Cortex of kidney (tissue), 1 donor: Measurements from ENCODE around the gene MALL.
"Not testable (repeated sequence)": the region's sequence is repeated elsewhere in the genome, so short reads cannot be mapped to it uniquely, and the experiment has no call there.

Source experiments
- DNase-seq: peaks from one replicate; lab custom pipeline; 2025; lab: John Stamatoyannopoulos, UW

Gene MALL

DNA sequence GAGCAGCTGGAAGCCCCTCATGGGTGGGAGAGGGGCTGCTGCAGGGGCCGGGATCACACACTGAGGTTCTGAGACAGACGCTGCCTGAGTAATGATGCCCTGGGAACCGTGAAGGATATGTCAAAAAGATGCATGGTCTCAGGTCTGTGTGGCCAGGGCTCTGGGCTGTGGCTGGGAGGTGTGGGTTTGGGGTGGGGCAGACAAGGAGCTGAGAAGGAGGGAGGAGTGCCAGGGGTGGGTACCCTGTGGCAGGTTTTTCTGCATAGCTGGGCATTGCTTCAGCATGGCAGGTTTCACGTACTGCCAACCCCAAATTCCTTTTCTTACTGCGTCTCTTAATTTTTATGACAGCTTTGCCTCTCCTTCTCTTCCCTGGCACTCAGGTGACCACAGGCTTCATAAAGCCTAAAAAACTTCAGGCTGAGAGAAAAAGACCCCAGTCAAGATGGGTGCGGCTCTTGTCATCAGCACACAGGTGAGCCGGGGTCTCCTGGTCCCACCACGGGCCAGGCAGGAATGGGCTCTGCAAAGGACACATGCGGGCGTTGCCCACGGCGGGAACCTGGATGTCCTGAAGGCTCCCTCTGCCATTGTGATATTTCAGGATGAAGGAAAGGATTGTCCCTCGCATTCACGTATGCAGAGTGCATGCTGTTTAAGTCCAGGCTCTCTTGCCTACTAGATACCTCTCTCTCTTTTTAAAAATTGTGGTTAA is 18.0 kb downstream of the MALL start:
- DNase-seq: no peak

DNA sequence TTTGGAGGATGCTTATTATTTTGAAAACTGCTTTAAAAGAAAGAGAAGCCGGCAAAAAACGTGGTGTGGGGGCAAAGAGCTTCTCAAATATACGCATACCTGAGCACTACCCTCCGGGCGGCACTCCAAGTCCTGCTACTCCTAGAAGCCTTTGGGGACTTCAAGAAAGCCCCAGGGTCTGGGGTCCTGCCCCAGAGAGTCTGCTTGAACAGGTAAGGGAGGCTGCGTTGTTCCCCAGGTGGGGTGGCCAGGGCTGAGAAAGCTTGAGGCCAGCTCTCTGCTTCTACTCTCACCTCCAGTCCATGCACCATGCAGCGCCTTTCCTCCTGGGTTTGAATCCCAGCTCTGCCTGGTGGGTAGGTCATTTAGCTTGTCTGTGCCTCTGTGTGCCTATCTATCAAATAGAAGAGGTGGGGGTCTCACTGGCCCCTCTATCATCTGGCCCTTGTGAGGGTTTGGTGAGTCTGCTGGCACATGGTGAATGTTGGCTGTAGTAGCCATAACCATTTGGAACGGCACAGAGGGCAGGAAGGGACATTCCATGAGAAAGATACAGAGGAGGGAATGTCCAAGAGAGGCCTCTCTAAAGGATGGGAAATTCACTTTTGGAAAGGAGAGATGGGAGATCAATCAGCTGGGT is 19.5 kb downstream of the MALL start:
- no peak for DNase-seq

DNA sequence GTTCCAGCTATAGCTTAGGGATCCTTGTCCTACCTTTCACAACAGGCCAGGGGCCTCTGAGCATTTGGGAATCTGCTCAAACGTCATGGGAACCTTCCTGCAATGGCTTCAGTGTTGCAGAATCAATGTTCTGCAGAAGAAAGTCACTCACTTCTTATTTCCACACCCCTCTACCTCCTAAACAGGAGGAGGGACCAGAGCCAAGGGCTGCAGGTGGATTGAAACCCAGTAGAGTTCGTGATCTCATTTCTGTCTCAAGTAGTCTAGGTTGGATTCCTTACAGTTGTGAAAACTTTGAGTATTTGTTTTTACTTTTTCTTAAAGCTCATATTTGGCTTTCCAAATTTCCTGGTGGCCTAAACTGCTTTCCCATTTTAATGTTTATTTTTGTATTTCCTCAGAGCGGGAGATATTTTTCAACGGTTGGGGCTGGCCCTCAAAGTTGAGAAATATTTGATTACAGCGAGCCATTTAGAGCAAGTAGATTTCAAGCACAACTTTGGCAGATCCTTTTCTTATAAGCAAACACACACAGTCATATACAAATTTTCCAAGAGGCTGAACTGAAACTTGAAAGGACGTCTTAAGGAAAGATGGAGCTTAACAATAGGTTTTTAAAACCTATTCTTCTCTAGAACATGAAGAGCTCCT is 20.6 kb downstream of the MALL start:
- not testable (repeated sequence) for DNase-seq

DNA sequence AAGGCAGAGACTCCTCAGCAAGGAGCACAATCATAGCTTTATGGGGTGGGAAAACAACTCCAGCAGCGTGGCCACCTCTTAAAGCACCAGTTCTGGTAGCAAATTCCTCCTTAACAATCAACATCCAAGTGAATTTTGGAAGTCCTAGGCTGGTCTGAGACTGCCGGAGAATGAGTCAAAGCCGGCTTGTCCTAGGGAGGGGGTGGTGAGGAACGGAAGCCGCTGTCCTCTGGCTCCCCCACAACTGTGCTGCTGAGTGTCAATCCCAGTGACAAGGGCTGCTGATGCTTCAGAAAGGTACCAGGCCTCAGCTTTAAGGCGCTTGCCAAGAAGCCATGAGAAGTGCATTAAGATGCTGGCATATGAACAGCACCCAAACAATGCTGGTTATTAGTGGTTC is 21.7 kb downstream of the MALL start:
- not testable (repeated sequence) for DNase-seq

DNA sequence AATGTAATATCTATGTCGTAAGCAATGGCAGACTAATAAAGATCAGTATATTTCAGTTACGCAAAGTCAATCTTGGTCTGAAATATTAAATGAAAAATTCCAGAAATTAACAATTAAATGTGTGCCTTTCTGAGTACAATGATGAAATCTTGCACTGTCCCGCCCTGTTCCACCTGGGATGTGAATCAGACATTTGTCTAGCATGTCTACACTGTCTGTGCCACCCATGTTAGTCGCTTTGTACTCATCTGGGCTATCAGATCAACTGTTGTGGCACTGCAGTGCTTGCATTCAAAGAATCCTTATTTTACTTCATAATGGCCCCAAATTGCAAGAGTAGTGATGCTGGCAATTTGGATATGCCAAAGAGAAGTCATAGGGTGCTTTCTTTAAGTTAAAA is 25.5 kb downstream of the MALL start:
- DNase-seq: not testable (repeated sequence)

DNA sequence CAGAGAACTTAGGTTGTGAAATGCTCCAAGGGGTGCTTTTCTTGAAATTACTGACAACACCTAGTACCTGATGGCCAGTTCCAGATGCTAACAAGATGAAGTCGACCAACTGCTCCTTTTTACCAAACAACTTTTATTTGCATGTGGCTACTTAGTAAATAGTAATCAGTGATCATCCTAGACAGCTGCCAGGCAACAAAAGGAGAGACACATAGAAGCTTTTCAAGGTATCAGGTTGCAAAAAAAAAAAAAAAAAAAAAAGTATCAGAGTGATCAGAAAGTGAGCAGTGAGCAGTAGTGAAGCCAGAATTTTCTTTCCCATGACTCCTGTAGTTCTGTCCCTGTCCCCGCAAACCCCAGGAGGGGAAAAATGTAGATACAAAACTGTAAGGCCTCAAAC is 31.9 kb downstream of the MALL start:
- DNase-seq: not testable (repeated sequence)

DNA sequence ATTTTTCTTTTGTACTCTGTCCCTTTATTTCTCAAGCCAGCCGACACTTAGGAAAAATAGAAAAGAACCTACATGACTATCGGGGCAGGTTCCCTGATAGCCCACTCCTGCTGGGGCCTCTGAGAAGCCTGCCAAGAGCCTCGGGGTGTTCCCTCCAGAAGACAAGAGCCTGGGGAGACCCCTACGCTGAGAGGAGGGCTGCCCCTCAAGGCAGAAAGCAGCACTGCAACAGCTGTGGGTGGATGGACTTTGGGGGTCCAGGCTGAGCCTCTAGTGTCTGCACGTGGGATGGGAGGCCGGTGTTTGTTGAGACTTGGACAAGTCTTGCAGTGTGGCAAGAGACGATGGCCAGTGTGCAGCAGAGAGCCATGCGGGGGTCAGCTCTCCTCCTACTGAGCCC is 32.5 kb downstream of the MALL start:
- not testable (repeated sequence) for DNase-seq

DNA sequence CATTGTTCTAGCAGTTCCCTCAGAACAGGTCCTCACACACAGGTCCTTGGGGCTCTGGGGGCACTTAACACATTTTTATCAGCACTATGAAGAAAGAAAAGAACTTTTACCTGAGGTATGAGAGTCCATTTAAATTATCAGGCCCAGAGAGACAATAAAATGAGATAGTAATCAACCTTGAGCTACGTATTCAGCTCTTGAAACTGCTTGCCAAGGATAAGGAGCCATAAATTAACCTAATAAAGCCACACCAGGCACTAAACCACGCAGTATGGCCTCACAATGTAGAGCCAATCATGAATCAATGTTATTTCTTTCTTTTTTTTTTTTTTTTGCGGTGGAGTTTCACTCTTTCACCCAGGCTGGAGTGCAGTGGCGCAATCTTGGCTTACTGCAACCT is 37.5 kb downstream of the MALL start:
- DNase-seq: not testable (repeated sequence)

DNA sequence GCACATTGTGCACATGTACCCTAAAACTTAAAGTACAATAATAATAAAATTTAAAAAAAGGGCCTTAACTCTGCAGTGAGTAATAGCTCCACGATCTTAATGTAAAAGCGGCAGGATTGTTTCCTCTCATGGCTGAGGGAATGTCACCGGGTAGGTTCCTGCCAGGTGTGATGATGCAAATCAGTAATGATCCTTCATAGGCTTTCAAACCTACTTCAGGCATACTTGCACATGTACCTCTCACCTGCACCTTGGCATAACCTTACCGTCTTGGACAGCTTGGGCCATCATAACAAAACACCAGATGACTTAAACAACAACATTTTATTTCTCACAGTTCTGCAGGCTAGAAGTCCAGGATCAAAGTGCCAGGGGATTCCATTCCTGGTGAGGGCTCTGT is 39.7 kb downstream of the MALL start:
- not testable (repeated sequence) for DNase-seq

DNA sequence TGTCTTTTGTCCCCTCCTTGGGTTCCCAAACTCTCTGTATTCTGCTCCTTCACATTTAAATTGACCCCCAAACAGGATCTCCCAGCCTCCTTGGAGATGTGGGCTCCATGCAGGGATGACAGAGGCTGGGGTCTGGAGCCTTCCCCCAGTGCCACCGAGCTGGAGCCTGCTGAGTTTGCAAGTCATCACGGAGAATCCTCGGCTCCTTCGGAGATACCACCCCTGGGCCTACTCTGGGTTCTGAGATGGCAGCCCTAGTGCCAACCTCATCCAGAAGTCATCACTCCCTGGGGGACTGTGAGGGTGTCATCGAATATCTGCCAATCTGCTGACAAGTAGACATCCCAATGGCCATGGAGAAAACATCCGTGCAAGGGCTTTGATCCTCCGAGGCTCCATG is 45.8 kb downstream of the MALL start:
- not testable (repeated sequence) for DNase-seq

DNA sequence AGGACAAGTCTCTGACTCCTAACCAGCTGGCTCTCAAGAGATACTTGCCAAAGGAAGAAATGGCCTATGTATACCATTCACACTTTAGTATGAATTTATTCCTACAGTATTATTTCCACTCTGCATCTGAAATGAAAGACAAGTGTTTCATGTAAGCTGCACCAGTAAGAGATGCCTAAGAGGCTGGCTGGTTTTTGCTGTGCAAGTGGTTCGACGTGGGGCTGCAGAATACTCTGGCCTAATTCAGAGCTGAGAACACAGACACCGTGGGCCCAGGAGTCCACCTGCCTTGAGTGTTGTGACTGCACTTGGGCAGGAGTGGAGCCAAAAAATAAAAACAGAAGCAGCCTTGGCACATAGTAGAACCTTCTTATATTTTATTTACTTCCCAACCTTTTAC is 47.5 kb downstream of the MALL start:
- not testable (repeated sequence) for DNase-seq

DNA sequence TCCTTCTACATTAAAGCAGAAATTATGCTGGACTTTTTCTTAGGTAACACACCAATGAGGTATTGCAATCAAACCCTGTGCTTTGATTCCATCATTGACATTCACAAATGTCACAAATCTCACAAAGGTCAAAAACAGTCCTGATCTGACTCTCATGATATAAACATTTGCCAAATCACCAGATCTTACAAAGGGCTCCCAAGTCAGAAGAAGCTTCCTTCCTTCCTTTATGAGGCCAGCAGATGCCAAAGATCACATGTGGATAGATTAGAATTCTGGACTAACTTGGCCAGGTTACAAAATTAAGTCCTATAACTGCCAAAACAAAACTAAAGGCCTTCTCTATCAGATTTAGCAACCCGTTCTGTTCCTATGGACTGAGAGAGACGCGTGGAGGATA is 53.3 kb downstream of the MALL start:
- DNase-seq: not testable (repeated sequence)

DNA sequence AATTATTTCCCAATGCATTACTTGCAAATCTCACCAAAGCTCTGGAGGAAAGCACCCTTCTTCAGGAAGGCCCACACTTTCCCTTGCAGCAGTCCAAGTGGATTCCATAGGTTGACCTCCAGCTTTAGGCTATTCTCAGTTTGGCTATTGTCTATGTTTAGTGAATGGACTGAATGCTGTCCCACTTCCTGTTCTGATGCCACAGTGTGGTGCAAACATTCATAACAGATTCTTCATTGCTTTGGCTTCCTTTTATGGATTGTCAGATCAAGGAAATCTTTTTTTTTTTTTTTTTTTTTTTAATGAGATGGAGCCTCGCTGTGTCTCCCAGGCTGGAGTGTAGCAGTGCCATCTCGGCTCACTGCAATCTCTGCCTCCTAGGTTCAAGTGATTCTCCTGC is 55.1 kb downstream of the MALL start:
- DNase-seq: not testable (repeated sequence)

DNA sequence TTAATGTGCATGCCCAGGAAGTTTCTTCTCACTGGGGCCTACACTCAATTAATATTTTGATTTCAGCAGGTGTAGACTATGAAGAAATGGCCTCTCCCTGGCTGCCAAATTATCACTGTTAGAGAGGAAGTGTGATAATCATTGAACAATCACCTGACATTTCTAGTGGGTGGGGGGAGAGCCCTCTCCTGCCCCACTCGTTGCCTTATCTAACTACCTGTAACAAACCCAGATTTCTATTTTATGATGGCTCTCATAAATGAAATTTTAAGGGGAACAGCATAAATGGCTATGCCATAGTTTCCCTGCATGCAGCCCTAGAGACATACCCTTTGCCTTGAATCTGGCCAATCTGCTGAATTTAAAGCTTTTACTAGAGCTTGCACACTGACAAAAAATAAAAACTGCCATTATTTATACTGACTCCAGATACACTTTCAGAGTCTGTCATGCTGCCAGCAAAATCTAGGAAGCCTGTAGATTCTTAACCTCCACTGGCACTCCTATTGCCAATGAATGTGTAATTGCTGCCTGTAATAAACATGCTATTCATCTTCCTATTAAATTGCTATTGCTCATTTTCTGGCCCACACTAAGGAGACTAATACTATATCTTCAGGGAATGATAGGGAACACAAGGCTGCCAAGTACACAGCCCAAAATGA is 55.8 kb downstream of the MALL start:
- DNase-seq: not testable (repeated sequence)

DNA sequence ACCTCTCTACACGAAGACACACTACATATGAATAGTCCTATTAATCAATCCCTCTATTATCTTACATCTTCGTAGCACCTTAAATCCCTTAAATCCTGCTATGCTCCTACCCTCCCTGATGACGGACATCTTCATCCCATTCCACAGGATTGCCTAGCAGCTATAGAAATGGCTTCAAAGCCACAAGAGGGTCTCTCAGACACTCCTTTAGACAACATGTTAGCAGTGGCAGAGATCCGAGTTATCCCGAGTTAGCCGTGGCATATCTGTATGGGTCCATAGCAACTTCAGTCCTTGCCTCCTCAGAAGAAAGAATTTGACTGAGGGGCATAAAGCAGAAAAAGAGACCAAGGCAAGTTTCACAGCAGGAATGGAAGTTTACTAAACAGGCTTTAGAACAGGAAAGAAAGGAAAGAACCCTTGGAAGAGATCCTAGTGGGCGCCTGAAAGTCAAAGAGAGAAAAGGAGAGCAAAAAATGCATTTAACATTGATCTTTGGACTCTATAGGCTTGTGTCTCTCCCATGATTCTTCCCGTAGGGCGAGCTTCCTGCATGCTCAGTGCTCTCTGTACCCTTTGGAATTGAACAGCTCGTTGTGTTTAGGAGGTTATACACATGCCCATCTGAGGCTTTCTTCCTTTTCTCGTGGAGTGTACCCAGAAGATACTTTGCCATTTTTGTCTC is 56.5 kb downstream of the MALL start:
- DNase-seq: not testable (repeated sequence)

DNA sequence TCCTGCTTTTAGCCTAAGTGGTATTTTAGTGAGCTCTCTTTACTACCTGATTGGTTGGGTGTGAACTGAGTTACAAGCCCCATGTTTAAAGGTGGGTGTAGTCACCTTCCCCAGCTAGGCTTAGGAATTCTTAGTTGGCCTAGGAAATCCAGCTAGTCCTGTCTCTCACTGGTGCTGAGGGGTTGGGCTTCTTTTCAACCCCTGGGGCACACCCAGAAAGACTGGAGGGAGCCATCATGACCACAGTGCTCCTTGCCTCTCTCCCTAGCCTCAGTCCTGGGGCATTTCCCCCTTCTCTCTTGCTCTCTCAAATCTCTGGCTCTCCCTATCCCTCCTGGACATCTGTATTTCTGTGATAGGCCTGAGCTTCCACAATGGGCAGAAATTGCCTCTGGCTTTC is 57.6 kb downstream of the MALL start:
- not testable (repeated sequence) for DNase-seq

DNA sequence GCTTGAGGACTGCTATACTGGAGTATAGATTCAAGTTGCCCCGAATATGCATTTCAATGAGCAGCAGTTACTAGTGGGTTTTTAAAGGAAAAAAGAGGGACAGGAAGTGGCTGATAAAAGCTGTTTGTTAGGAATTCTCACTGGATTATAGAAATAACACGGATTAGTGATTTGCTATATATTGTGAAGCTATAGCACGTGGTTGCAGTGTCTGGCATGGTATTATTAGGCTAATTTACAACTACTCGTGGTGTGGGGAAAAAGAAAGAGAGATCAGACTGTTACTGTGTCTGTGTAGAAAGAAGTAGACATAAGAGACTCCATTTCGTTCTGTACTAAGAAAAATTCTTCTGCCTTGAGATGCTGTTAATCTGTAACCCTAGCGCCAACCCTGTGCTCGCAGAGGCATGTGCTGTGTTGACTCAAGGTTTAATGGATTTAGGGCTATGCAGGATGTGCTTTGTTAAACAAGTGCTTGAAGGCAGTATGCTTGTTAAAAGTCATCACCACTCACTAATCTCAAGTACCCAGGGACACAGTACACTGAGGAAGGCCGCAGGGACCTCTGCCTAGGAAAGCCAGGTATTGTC is 59.7 kb downstream of the MALL start:
- not testable (repeated sequence) for DNase-seq

DNA sequence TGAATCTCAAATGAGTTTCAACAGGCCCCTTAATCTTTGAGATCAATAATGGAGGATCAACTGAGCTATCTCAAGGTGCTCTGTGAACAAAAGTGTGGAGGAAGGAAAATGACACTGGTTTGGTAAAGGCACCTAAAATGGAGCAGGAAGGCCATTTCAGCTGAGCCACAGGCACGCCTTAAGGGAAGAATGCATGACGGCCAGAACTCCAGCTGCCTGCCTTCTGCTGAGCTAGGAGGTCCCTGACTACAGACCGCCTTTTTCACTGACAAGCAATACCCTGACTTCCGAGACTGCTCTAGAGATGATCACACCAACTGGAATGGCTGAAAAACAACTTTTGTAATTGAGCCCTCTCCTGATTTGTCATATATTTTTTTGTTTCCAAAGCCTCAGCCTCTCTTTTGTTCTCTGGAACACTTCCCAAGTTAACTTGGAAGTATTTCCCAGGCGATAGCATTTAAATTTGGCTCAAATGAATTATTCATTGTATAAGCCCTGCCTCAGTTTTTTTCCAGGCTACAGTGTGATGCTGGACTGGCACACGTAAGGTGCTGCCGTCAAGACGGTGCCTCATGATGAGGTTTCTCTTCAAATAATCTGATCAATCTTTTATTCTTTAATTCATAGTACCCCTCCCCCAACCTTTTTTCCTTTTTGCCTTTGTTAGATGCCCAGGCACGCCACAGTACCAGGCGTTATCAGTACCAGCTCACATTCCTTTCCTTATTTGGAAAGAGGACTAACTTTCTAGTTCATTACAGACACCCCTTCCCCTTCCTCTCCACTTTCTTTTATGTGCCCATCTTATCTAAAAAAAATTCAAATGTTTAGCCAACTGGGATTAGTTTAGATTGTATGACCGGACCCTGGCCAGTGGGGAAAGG is 60.9 kb downstream of the MALL start:
- DNase-seq: not testable (repeated sequence)

DNA sequence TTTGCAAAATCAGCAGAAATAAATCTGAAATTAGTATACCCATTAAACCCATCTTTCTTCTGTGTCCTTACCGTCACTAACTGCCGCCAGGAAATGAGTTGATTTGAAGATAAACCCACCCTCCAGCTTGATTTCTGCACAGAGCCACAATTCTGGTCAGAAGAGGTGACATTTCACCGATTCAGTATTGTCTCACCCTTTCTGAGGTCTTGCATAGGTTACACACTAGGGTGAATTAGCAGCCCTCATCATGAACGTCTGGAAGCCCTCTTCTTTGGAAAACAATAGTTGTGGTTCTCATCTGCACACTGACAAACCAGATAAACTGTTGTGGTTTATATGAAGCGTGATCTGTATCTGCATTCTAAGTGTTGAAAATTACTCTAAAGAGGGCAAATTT is 61.9 kb downstream of the MALL start:
- not testable (repeated sequence) for DNase-seq

DNA sequence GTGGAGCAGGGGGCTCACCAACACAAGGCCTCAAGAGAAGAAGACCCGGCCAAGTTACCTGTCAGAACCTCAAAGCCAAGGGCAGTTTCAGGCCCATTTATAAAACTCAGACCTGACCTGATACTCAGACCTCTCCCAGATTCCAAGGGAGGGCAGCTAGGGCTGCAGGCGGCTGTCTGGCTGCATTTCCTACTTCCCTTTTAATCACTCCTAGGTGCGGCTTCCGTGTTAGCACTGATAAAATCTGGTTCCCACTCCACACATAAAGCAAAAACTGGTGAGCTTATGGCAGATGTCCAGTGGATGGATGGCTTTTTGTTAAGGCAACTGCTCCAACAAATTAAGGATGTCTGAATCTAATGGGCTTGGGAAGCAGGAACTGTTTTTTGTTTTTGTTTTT is 63.5 kb downstream of the MALL start:
- DNase-seq: not testable (repeated sequence)

DNA sequence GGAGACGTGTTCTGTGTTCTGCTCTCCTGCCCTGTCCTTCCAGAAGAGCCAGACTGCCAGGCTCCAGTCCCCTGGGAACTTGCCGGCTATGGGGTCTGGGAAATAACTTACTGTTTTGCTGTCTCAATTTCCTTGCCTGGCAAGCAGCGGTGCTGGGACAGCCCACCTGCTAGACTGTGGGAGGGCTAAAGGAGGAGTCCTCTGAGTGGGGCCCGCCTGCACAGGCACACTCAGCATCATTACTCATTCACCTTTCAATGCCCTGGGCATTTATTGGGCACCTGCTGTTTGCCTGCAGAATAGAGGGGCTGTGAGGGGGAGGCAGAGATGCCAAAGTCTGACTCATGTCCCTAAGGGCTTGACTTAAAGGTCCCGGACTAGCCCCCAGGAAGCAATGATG is 65.4 kb downstream of the MALL start:
- DNase-seq: not testable (repeated sequence)
